Measurements from ENCODE around the gene SRGAP1. TPM values are rescaled to one million over a fixed set of nuclear protein-coding genes. Genes with fewer than 3 reads are reported as not detected.
A peak's percentile ranks its signal among the peaks of the same experiment; 100 is the strongest.

Gene SRGAP1
- total and polyA plus RNA-seq, 2 of the 13 experiments (the other 11 are each of a cell fraction or from before 2014, with no cell fraction given): 1.6 to 3.4 TPM

- TF ChIP-seq NONO (IDR thresholded peaks at IDR 0.05) (no peak), NONO (CRISPR knock-in tag; conservative IDR thresholded peaks at IDR 0.05) (peak; percentile 96), HOXD1 (CRISPR knock-in tag; IDR thresholded peaks at IDR 0.05) (no peak; the same call in 1 of the 2 replicates), GLI4 (CRISPR knock-in tag; IDR thresholded peaks at IDR 0.05; ENCODE audit: borderline replicate concordance) (no peak; the same call in 1 of the 2 replicates), ZZZ3 (CRISPR knock-in tag; IDR thresholded peaks at IDR 0.05; ENCODE audit: borderline replicate concordance) (no peak; the same call in 1 of the 2 replicates), PHF8 (CRISPR knock-in tag; IDR thresholded peaks at IDR 0.05) (peak; percentile 80), RXRB (CRISPR knock-in tag; IDR thresholded peaks at IDR 0.05; ENCODE audit: borderline replicate concordance) (peak; percentile 69), CBFB (CRISPR knock-in tag; IDR thresholded peaks at IDR 0.05) (peak; percentile 85; the same call in 1 of the 2 replicates), ZNF839 (CRISPR knock-in tag; IDR thresholded peaks at IDR 0.05; ENCODE audit: borderline replicate concordance) (peak; percentile 34; the same call in 1 of the 2 replicates), ZFY (CRISPR knock-in tag; IDR thresholded peaks at IDR 0.05) (peak; percentile 77), ZNF451 (CRISPR knock-in tag; IDR thresholded peaks at IDR 0.05) (peak; percentile 21; the same call in 1 of the 2 replicates), ZNF557 (CRISPR knock-in tag; IDR thresholded peaks at IDR 0.05) (no peak), ZNF274 (CRISPR knock-in tag; IDR thresholded peaks at IDR 0.05) (peak; percentile 81), NFYB (CRISPR knock-in tag; IDR thresholded peaks at IDR 0.05) (peak; percentile 81), ZNF766 (CRISPR knock-in tag; IDR thresholded peaks at IDR 0.05; ENCODE audit: borderline replicate concordance) (peak; percentile 17; the same call in 1 of the 2 replicates), TFDP2 (CRISPR knock-in tag; IDR thresholded peaks at IDR 0.05) (peak; percentile 75), KAT7 (CRISPR knock-in tag; IDR thresholded peaks at IDR 0.05; ENCODE audit: borderline replicate concordance) (peak; percentile 68; the same call in 1 of the 2 replicates), BCL6 (CRISPR knock-in tag; IDR thresholded peaks at IDR 0.05) (peak; percentile 49; the same call in 1 of the 2 replicates), ZNF441 (CRISPR knock-in tag; IDR thresholded peaks at IDR 0.05; ENCODE audit: borderline replicate concordance) (0 out of 2 replicates have a peak, but pooled peaks have one; percentile 71), PRDM10 (CRISPR knock-in tag; IDR thresholded peaks at IDR 0.05; ENCODE audit: low read depth) (0 out of 2 replicates have a peak, but pooled peaks have one; percentile 44), ARID5B (CRISPR knock-in tag; IDR thresholded peaks at IDR 0.05) (peak; percentile 69), ZFP1 (CRISPR knock-in tag; IDR thresholded peaks at IDR 0.05) (no peak; the same call in 1 of the 2 replicates), ZC3H13 (CRISPR knock-in tag; IDR thresholded peaks at IDR 0.05) (no peak; the same call in 1 of the 2 replicates)
Measured at GRCh38 chr12:63843721-63844390, 644 bp upstream of the SRGAP1 start (continued).
